GM19239 (cell line): Measurements from ENCODE around the gene UBTD1.
A peak's percentile ranks its signal among the peaks of the same experiment; 100 is the strongest.
"Not testable (repeated sequence)": the region's sequence is repeated elsewhere in the genome, so short reads cannot be mapped to it uniquely, and the experiment has no call there.

ENCODE experiments used
- DNase-seq: peaks from one replicate; pipeline ENCODE4 v3.0.0; 2011; ENCODE audit warnings: low spot score; ENCODE audit not compliant: insufficient read length
- FAIRE-seq: peaks from 2 replicates; lab custom pipeline; 2011; peaks lifted over from hg19 to GRCh38; lab: Jason Lieb, UNC

UBTD1 gene

DNA sequence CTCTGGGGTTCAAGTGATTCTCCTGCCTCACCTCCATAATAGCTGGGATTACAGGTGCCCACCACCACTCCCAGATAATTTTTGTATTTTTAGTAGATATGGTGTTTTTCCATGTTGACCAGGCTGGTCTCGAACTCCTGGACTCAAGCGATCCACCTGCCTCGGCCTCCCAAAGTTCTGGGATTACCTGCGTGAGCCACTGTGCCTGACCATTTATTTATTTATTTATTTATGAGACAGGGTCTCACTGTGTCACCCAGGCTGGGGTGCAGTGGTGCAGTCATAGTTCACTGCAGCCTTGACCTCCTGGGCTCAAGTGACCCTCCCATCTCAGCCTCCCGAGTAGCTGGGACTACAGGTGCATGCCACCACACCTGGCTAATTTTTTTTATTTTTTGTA lies 55.6 kb downstream of the UBTD1 start:
- not testable (repeated sequence) for DNase-seq, FAIRE-seq

DNA sequence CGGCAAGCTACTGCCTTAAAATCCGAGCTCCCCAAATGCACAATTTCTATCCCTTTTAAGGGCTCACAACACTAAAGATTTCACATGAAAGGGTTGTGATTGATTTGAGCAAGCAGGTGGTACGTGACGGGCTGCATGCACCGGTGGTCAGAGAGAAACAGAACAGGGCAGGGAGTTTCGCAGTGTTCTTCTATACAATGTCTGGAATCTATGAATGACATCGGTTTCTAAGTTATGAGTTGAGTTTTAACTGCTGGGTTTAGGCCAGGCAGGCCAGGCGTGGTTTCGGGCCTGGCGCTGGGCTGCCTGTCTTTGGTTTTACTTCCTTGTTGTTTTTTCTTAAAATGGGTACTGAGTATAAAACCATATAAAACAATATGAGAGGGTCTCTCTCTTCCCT lies 56.8 kb downstream of the UBTD1 start:
- DNase-seq, FAIRE-seq: not testable (repeated sequence)

DNA sequence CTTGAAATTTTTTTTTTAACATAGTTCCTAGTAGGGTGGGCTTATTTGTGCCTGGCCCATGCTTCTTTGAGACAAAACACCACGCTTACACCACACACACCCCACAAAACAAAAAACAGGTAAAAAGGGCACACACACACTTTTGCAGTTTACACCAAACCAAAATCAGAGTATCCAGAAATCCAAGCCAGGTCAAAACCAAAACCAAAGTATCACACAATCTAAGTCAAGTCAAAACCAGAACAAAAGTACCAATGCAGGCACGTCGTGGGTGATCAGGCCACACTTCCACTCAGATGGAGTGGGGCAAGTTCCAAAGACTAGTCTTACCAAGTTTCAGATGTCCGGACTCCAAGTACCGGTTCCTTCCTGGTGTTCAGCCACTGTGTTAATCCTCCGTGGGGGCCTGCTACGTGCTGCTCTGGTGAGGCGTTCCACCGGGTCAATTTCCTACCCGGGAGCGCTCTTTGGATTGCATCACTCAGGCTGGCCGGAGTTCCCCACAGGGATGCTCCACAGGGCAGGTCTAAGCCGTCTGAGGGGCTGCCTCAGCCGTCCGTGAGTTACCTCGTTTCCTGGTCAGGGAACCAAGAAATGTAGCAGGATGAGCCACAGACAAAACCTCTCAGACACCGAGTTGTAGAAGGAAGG lies 62.1 kb downstream of the UBTD1 start:
- not testable (repeated sequence) for DNase-seq, FAIRE-seq

DNA sequence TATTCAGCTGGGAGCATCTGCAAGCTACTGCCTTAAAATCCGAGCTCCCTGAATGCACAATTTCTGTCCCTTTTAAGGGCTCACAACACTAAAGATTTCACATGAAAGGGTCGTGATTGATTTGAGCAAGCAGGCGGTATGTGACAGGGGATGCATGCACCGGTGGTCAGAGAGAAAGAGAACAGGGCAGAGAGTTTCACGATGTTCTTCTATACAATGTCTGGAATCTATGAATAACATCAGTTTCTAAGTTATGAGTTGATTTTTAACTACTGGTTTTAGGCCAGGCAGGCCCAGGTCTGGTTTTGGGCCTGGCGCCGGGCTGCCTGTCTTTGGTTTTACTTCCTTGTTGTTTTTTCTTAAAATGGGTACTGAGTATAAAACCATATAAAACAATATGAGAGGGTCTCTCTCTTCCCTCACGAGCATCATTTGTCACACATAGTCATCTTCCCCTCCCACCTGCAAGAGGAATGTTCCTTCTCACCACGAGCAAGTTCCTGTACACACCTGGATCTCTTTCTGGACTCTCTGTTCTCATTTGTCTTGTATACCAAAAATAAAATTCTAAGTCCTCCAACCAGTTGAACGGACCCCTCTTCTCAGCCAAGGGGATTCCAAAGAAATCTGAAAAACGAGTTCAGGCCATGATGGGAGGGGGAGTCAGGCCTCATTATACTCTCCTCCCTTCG lies 62.8 kb downstream of the UBTD1 start:
- not testable (repeated sequence) for DNase-seq, FAIRE-seq

DNA sequence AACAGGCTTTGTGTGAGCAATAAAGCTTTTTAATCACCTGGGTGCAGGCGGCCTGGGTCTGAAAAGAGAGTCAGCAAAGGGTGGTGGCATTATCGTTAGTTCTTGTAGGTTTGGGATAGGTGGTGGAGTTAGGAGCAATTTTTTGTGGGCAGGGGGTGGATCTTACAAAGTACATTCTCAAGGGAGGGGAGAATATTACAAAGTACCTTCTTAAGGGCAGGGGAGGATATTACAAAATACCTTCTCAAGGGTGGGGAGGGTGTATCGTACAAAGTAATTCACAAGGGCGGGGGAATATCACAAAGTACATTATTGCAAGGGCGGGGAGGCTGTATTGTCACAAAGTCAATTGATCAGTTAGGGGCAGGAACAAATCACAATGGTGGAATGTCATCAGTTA lies 63.6 kb downstream of the UBTD1 start:
- FAIRE-seq, DNase-seq: not testable (repeated sequence)

DNA sequence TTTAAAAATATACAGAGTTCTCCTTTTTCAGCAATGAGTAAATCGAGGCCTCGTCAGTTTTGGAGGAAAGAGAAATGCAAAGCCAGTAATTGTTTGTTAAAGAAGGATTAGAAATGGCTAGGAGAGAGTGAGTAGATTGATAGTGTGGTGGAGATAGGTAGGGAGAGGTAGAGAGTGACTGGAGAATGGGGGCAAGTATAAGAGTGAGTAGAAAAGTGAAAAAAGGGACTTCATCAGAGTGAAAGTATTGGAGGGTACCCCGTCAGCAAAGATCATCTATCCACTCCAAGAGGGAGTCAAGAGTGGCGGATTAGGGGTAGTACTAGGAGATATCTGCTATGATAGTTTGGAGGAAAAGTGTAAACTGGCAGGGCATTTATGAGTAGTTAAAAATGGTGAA lies 64.6 kb downstream of the UBTD1 start:
- DNase-seq (no peak), FAIRE-seq (no peak)

DNA sequence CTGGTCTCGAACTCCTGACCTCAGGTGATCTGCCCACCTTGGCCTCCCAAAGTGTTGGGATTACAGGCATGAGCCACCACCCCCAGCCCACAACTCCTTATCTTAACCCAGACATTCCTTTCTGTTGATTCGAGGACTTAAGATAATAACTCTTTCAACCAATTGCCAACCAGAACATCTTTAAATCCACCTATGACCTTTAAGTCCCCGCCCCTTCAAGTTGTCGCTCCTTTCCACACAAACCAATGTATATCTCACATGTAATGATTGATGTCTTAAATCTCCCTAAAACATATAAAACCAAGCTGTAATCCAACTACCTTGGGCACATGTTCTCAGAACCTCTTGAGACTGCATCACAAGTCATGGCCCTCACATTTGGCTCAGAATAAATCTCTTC lies 66.1 kb downstream of the UBTD1 start:
- FAIRE-seq (no peak), DNase-seq (no peak)

DNA sequence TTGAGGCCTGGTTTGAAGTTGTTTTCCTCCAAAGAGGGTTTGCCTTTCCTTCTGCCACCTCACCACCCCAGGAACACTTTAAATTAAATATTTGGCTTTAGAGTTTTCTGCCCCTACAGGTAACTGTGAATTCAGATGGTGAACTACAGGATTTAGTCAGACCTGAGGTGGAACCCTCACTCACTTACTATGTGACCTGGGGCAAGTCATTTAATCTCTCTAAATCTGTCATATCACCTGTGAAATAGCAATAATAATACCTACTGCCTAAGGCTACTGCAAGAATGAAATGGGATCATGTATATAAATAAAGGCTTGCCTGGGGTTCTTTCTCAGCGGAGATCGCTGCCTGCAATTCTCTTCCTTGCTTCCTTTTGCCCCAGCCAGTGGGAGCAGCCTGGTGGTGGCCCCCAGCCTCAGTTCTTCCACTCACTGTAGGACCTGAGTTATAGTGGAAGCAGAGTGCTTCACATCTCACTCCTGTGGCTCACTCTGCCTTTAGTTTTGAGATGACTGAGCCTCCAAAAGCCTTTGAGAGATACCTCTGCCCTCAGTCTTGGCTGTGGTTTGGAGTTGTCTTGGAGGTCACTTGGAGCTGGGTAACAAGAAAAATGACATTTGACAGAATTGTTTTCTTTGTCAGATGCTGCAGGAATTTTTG lies 67.7 kb downstream of the UBTD1 start:
- no peak for DNase-seq
- FAIRE-seq = no peak

DNA sequence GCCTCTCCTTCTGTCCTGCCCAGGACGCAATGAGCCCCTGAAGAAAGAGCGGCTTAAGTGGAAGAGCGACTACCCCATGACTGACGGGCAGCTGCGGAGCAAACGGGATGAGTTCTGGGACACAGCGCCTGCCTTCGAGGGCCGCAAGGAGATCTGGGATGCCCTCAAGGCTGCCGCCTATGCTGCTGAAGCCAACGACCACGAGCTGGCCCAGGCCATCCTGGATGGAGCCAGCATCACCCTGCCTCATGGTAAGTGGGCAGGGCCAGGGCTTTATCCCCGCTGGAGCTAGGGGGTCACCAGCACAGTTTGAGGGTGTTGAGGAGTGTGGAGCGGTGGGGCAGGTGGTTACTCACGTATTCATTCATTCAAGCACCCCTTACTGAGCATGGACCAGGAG lies 69.2 kb downstream of the UBTD1 start:
- FAIRE-seq (no peak), DNase-seq (no peak)

DNA sequence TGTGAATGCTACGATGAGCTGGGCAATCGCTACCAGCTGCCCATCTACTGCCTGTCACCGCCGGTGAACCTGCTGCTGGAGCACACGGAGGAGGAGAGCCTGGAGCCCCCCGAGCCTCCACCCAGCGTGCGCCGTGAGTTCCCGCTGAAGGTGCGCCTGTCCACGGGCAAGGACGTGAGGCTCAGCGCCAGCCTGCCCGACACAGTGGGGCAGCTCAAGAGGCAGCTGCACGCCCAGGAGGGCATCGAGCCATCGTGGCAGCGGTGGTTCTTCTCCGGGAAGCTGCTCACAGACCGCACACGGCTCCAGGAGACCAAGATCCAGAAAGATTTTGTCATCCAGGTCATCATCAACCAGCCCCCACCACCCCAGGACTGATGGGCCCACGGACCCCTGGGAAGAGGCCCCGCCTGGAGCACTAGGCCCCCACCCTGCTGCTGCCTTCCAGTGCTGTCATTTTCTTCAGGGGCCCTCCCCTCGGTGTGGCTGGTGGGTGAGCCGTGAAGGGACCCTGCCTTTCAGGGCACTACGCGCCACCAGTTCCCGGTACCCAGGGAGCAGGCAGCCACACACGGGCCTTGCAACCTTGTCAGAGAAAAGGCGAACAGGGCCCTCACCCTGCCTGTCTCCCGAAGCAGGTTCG lies 71.5 kb downstream of the UBTD1 start:
- FAIRE-seq (no peak), DNase-seq (no peak)

DNA sequence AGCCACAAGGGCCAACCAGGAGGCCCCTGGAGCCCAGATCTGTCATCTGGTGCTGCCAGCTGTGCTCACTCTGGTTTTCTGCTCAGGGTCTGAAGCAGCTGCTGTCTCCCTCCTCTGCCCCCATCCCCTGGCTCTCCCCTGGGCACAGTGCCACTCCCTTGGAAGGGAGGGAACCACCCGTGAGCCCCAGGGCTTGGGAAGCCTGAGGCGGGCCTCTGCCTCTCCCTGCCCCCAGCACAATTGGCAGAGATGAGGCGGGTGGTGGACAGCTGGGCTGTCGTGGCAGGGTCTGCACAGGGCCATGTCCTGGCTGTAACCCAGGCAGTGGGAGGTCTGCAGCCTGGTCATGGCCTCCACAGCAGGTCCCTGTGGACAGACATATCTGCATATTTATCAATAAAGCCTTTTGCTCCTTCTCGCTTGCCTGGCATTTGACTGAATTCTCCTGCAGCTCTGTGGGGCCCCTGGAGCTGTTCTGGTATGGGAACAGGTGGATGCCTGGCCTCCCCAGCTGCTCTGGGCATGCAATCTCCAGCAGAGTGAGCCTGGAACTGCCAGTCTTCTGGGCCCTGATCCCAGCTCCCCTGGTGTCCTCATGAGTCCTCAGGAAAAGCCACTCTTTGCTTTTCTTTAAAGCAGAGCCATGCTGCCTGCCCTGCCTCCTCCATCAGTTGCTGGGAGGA lies 72.2 kb downstream of the UBTD1 start:
- DNase-seq (no peak), FAIRE-seq (no peak)

DNA sequence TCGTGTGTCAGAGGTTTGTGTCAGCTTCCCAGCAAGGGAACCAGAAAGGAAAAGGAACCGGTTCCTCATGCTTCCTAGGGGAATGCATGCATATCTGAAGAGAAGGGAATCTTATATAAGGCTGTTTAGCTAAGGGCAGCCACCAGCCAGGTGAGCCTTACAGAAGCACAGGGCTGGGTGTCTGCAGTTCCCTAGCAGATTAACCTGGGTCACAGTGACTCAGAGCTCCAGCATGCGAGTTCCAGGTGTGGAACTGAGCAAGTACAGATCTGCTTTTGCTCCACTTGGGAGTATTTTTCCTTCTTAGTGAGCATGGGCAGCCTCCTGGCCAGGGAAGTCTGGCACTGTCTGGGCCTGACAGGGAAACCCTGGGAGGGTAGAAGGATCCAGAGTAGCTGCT lies 72.9 kb downstream of the UBTD1 start:
- DNase-seq = no peak
- FAIRE-seq = no peak

DNA sequence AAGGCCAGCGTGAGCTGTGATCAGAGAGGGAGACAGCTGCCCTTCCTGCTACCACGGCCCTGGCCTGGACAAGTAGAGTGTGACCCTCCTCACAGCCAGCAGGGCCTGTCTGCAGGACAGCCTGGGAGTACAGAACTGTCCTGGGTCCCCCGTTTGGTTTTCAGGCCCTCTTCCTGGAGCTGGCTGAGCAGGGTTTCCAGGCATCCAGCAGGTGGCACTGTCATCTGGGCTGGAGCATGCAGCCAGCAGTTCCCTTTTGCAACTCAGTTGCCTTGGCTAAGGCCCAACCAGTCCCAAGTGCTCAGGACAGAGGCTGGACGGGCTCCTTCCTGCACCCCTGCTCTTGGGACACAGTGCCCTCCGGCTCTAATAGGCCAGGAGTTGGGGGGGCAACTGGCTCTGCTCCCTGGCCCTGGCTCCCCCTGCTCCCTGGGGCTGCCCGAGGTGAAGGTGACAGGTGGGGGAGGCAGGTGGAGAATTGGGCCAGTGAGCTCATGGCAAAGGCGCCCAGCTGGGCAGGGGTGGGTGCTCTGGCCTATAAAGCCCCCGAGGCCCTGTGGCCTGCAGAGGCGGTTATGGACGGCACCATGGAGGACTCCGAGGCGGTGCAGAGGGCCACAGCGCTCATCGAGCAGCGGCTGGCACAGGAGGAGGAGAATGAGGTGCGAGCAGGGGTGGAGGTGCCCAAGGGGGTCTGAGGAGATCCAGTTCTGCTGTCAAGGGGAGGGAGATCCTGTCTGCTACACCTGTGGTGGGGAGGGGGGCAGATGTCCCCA lies 73.7 kb downstream of the UBTD1 start, which contains the start of gene ANKRD2:
Gene ANKRD2 (plus strand): TSS at position 566 of the 776 bp plus-strand sequence. CDS start 10 bp downstream, at position 576.
- DNase-seq (peak; percentile 79), FAIRE-seq (peak; percentile 93)

DNA sequence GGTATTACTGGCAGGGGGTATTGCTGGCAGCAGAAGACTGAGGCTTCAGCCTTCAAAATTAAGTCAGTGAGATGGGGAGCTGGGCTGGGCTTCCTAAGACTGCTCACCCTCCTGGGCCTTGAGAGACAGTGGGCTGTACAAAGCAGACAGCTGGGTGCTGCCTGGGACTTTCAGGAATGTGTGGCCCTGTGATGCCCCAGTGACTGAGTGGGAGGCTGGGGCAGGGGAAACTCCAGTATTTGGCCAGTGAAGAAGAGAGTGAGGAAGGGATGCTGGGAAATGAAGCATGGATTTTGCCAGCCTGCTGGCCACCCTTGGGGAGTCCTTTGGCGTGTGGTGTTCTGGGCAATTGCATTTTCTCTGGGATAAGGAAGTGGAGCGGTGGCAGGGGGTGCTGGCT lies 74.3 kb downstream of the UBTD1 start:
- FAIRE-seq (no peak), DNase-seq (no peak)

DNA sequence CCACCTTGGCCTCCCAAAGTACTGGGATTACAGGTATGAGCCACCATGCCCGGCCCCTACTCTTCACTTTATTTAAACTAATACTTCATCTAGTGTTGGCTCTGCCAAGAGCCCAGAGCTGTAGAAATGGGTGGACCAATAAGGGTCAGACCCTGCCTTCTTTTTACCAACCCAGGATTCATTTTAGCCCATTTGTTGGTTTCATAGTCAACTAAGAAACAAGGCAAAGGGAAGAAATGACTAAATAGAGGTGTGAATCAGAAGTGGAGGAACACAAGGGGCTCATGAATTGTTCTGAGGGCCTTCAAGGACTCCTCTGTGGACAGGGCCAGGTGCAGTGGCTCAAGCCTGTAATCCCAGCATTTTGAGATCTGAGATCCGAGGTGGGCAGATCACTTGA lies 74.9 kb downstream of the UBTD1 start:
- FAIRE-seq (no peak), DNase-seq (no peak)

DNA sequence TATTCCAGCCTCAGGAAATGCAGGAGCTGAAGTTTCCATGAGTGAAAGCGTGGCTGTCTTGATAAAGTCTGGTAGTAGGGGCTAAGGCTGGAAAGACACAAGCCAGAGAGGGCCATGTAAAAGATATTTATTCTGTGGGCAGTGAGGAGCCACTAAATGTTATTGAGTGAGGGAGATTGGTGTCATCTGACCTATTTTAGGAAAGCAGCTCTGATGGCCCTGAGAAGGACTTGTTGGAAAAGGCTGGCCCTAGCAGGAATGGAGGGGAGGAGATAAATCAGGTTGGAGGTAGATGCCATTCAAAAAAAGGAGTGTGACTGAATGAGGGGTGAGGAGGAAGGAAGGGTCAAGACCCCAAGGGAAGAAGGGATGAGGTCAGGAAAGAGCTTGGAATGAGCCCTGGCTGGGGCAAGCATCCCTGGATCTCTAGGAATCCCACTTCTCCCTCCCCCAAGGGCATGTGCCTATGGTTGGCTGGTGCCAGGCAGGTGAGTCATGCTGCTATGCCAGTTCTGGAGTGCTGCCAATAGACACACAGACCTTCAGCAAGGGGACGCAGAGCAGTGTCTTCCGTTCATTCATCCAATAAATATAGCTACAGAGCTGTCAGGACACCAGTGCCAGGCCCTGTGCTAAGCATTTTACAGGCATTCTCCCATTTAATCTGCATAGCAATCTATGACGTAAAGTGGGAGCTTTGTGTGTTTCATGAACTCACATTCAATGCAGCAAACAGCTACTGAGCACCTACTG lies 75.8 kb downstream of the UBTD1 start:
- FAIRE-seq = no peak
- DNase-seq = no peak

DNA sequence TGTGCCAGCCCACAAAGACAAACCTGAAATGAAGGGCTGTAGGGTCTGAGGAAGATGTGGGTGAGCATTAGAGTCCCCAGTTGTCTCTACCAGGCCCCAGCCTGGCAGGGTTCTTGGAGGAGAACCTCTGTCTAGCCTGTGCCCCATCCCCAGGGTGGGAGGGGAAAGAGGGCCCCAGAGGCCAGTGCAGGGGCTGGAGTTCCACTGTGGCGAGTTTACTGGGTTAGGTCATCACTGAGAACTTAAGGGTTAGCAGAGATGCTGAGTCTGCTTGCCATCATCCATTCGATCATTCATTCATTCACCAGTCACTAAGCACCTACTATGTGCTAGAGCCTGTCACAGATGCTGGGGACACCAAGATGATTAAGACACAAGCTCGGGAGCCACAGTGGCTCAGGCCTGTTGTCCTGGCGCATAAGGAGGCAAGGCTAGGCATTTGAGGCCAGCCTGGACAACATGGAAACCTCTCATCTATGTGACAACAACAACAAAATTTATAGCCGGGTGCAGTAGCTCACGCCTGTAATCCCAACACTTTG lies 76.5 kb downstream of the UBTD1 start:
- FAIRE-seq (no peak), DNase-seq (no peak)

DNA sequence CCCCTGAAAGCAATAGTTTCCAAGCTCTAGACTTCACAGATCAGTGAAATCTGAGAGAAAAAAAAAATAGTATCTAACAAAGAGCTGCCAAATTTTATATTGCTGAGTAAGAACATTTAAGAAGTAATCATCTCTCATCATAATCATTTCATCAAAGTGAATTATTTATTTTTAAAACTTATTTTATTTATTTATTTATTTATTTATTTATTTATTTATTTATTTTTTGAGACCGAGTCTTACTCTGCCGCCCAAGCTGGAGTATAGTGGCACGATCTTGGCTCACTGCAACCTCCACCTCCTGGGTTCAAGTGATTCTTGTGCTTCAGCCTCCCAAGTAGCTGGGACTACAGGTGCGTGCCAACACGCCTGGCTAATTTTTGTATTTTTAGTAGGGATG lies 77.8 kb downstream of the UBTD1 start:
- not testable (repeated sequence) for FAIRE-seq

DNA sequence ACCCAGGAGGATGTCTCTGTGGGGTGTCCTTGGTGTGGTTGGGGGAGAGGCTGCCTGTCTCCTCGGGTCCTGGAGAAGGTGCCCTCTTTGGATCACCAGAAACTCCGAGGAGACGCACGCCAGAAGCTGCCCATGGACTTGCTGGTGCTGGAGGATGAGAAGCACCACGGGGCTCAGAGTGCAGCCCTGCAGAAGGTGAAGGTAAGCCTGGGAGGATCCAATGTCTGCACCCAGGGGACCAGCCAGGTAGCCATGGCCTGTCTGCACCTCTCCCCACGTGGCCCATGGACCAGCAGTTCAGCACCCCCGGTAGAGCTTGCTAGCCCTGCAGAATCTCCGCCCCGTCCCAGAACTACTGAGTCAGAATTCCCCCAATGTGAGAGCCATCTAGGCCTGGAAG lies 79.0 kb downstream of the UBTD1 start:
- DNase-seq = no peak
- FAIRE-seq = no peak

More for the DNA sequence above, 77.8 kb downstream of the UBTD1 start:
- DNase-seq = not testable (repeated sequence)
